Thoracic aorta (tissue), 2 donors: ENCODE data around the gene IL36B. TPM values are rescaled to one million over a fixed set of nuclear protein-coding genes. Genes with fewer than 3 reads are reported as not detected.

Source experiments
- ATAC-seq: fragments of 150-250 bp; one replicate; pipeline ENCODE4 v1.8.0; 2017; ENCODE audit warnings: low read depth; ENCODE audit not compliant: insufficient number of reproducible peaks, low FRiP score
- DNase-seq: peaks from one replicate; pipeline ENCODE4 v3.0.0-alpha.2; 2020; ENCODE audit warnings: low spot score
- H3K27ac ChIP-seq, 2 donors: fragments of 200-600 bp; sonication (generic); 1 replicate in 1 of 2; 2 replicates in 1 of 2; pipeline ENCODE4 v1.5.1; 2016; ENCODE audit warnings: mild to moderate bottlenecking in 2 of 2, moderate library complexity in 2 of 2
- H3K27me3 ChIP-seq: fragments of 200-600 bp; sonication (generic); replicated peaks from 2 replicates; pipeline ENCODE4 v1.6.0; 2016; ENCODE audit warnings: mild to moderate bottlenecking; ENCODE audit not compliant: insufficient read depth
- H3K36me3 ChIP-seq: fragments of 200-600 bp; sonication (generic); one replicate; pipeline ENCODE4 v1.5.1; 2016
- H3K4me1 ChIP-seq, 2 donors: fragments of 200-600 bp; sonication (generic); 1 replicate in 1 of 2; 2 replicates in 1 of 2; pipeline versions ENCODE4 v1.5.1 to v1.6.0; 2016; ENCODE audit warnings: low read depth in 2 of 2, mild to moderate bottlenecking in 1 of 2; ENCODE audit not compliant: control insufficient read depth in 1 of 2
- H3K4me3 ChIP-seq: fragments of 200-600 bp; sonication (generic); 2 replicates; pipeline ENCODE4 v1.5.1; 2016; ENCODE audit warnings: mild to moderate bottlenecking
- H3K9me3 ChIP-seq: fragments of 200-600 bp; sonication (generic); 2 replicates; pipeline ENCODE4 v1.5.1; 2016
- CTCF ChIP-seq: fragments of 200-600 bp; sonication (generic); IDR thresholded peaks from one replicate; pipeline ENCODE4 v1.5.1; 2019; ENCODE audit warnings: antibody characterized with exemption
- total RNA-seq, 2 donors: library from RNA; depleted of rRNA; stranded (reverse); fragments of >200 nt; gene quantifications; one replicate each; pipeline versions ENCODE4 v1.1.0 to v1.2.3, GENCODE V29; 2016

The IL36B gene
- total RNA-seq, 2 donors from 2014 or later, result not detected

GRCh38 chr2:113058411-113058994 is 5.8 kb upstream of the IL36B start:
- Histone ChIP-seq H3K9me3 (no peaks in the 10 kb centered on the region), H3K4me1 (no peaks in the 10 kb centered on the region), H3K27ac (no peak overlapping the region), H3K36me3 (no peaks in the 10 kb centered on the region), H3K27me3 (no peaks in the 10 kb centered on the region), H3K4me3 (no peak overlapping the region)
- DNase-seq, result no peak
- no peak for ATAC-seq
- TF ChIP-seq CTCF, result no peak

DNA sequence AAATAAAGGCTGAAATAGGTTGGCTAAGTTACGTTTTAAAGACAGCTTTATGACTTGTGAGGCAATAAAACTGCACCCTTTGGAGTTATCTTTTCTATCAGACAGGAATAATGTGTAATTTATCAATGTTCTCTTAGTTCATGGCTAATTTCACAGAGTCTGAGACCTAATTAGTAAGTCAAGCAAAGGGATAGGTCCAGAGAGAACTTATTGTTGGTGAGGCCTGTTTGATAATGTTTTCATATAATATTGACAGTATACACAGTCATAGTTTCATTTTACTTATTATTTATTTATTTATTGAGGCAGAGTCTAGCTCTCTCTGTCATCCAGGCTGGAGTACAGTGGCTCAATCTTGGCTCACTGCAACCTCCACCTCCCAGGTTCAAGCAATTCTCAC is 4.5 kb upstream of the IL36B start:
- H3K9me3 ChIP-seq, result no peaks in the 10 kb centered on the region
- no peak overlapping the region for H3K4me3 ChIP-seq
- H3K4me1 ChIP-seq, result no peaks in the 10 kb centered on the region
- no peak for ATAC-seq
- TF ChIP-seq CTCF, result no peak
- H3K27ac ChIP-seq, result no peak overlapping the region
- DNase-seq, result no peak
- H3K36me3 ChIP-seq, result no peaks in the 10 kb centered on the region
- H3K27me3 ChIP-seq, result no peaks in the 10 kb centered on the region

- Histone ChIP-seq H3K27me3 (no peaks in the 10 kb centered on the region), H3K4me3 (no peak overlapping the region), H3K27ac (no peak overlapping the region), H3K4me1 (no peaks in the 10 kb centered on the region), H3K36me3 (no peaks in the 10 kb centered on the region), H3K9me3 (no peaks in the 10 kb centered on the region)
- DNase-seq (no peak), ATAC-seq (no peak)
- TF ChIP-seq CTCF, result no peak
These were observed 3.9 kb upstream of the IL36B start for GRCh38 chr2:113056521-113056920.

DNA sequence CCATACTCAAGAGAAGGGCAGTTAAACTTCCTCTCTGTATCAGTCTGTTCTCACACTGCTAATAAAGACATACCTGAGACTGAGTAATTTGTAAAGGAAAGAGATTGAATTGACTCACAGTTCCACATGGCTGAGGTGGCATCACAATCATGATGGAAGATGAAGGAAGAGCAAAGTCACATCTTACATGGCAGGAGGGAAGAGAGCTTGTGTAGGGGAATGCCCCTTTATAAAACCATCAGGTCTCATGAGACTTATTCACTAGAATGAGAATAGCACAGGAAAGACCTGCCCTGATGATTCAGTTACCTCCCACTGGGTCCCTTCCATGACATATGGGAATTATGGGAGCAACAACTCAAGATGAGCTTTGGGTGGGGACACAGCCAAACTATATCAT is 1.4 kb upstream of the IL36B start:
- Histone ChIP-seq H3K27ac (no peak overlapping the region), H3K4me1 (no peaks in the 10 kb centered on the region), H3K36me3 (no peaks in the 10 kb centered on the region), H3K9me3 (no peaks in the 10 kb centered on the region), H3K4me3 (no peak overlapping the region), H3K27me3 (no peaks in the 10 kb centered on the region)
- no peak for TF ChIP-seq CTCF
- no peak for DNase-seq
- ATAC-seq, result no peak

- no peak for DNase-seq
- Histone ChIP-seq H3K9me3 (no peaks in the 10 kb centered on the region), H3K4me1 (no peaks in the 10 kb centered on the region), H3K27me3 (no peaks in the 10 kb centered on the region), H3K4me3 (no peak overlapping the region), H3K36me3 (no peaks in the 10 kb centered on the region), H3K27ac (no peak overlapping the region)
- TF ChIP-seq CTCF, result no peak
- ATAC-seq, result no peak
These were observed 999 bp upstream of the IL36B start for GRCh38 chr2:113053666-113054065.
